Suppressor macrophage treated with lipopolysaccharide for 1 hour (primary cell): ENCODE results near the gene ELK4.
A peak's percentile ranks its signal among the peaks of the same experiment; 100 is the strongest.

Source experiments
- DNase-seq, 3 donors: peaks; one replicate each; pipeline ENCODE4 v3.0.0-alpha.2; 2020 to 2022

Gene ELK4

GRCh38 chr1:205626216-205626615, 5.6 kb downstream of the ELK4 start:
- DNase-seq: peak; percentile 59 to 69 (median 66)

GRCh38 chr1:205623646-205624045, 8.2 kb downstream of the ELK4 start:
- DNase-seq: peak in 1 of 3 donors; percentile 14

- no peak for DNase-seq
Measured at GRCh38 chr1:205620269-205620668, 11.5 kb downstream of the ELK4 start.

- no peak for DNase-seq
Measured at GRCh38 chr1:205619376-205619775, 12.4 kb downstream of the ELK4 start.

GRCh38 chr1:205616563-205617293, 15.1 kb downstream of the ELK4 start:
- no peak for DNase-seq

GRCh38 chr1:205615789-205616188, 16.0 kb downstream of the ELK4 start:
- DNase-seq: no peak

GRCh38 chr1:205613854-205614412, 17.9 kb downstream of the ELK4 start:
- DNase-seq: no peak

GRCh38 chr1:205612556-205612955, 19.3 kb downstream of the ELK4 start:
- DNase-seq: no peak

- DNase-seq: no peak
Measured at GRCh38 chr1:205612104-205612503, 19.7 kb downstream of the ELK4 start.

- peak; percentile 24 to 62 (median 55) for DNase-seq
Measured at GRCh38 chr1:205610901-205611466, 20.8 kb downstream of the ELK4 start.

GRCh38 chr1:205610036-205610435, 21.8 kb downstream of the ELK4 start:
- peak; percentile 54 to 75 (median 61) for DNase-seq

GRCh38 chr1:205604825-205605505, 26.8 kb downstream of the ELK4 start:
- peak; percentile 66 to 78 (median 75) for DNase-seq

GRCh38 chr1:205604059-205604458, 27.8 kb downstream of the ELK4 start:
- peak; percentile 67 to 78 (median 70) for DNase-seq

- DNase-seq: no peak
Measured at GRCh38 chr1:205601205-205601604, 30.6 kb downstream of the ELK4 start.

- DNase-seq: no peak
Measured at GRCh38 chr1:205600085-205600484, 31.7 kb downstream of the ELK4 start.

GRCh38 chr1:205599669-205600042, 32.2 kb downstream of the ELK4 start:
- no peak for DNase-seq

- DNase-seq: peak in 1 of 3 donors; percentile 29
Measured at GRCh38 chr1:205598841-205599668, 32.8 kb downstream of the ELK4 start.

GRCh38 chr1:205597691-205598314, 34.0 kb downstream of the ELK4 start:
- DNase-seq: no peak

- no peak for DNase-seq
Measured at GRCh38 chr1:205596876-205597275, 34.9 kb downstream of the ELK4 start.

GRCh38 chr1:205595861-205596260, 36.0 kb downstream of the ELK4 start:
- no peak for DNase-seq

GRCh38 chr1:205595435-205595834, 36.4 kb downstream of the ELK4 start:
- DNase-seq: no peak

GRCh38 chr1:205594846-205595245, 37.0 kb downstream of the ELK4 start:
- DNase-seq: no peak
